NCI-H1105 (cell line): ENCODE data around the gene HACD4.
"Not testable (repeated sequence)": the region's sequence is repeated elsewhere in the genome, so short reads cannot be mapped to it uniquely, and the experiment has no call there.

ENCODE experiments used
- DNase-seq: peaks from one replicate; lab custom pipeline; 2025; lab: John Stamatoyannopoulos, UW

Gene HACD4

DNA sequence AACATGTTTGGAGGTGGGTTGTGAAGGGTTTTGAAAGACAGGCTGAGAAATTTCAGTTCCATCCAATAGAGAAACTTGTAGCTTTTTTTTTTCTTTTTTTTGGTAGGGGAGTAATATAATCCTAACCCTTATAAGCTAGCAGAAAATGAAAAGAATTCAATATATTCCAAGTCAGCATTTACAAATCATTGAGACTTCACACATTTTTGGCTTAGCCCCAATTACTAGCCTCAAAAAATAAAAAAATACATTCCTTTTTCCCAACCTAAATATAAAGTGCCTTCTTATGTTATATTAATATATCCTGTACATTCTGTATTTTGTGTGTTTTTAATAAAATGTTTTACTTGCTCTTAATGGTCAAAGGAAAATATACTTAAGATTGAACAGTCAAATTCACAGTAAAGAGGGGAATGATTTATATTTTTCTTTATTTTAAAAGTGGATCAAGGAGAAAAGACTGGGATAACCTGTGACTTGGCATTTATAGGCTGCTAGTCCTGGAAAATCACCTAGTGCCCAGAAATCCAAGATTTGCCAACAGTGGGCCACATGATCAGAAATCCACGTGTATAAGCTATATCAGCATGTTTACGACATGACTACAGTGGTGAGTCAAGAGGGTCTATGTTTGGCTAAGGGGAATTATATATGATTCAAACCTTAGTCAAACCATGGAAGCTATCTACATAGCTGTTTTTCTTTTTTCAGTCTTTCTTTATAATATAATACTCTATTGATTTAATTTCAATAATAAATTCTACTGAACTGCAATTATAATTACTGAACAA is 14.5 kb downstream of the HACD4 start:
- no peak for DNase-seq

DNA sequence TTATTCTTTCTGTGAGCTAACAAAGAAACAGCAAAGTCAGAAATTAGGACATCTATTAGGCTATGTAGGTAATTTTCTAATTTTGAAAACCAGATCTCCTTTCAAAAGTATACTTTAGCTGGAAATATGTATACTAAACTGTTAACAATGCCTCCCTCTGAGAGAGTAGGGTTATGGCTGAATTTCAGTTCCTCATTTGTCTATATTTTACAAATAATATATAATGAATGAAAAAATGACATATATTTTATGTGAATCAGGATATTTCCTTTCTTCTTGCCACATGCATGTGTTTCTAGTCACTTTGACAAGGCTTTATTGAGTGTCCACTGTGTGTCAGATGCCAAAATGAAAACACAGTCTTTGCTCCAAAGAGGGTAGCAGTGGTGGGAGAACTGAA is 15.4 kb downstream of the HACD4 start:
- DNase-seq, result no peak

GRCh38 chr9:21015129-21015815 is 16.2 kb downstream of the HACD4 start:
- peak; percentile 18 for DNase-seq

GRCh38 chr9:21002040-21002439 is 29.4 kb downstream of the HACD4 start:
- no peak for DNase-seq

GRCh38 chr9:21001581-21001980 is 29.9 kb downstream of the HACD4 start:
- no peak for DNase-seq

GRCh38 chr9:20997503-20998076 is 33.9 kb downstream of the HACD4 start:
- no peak for DNase-seq

DNA sequence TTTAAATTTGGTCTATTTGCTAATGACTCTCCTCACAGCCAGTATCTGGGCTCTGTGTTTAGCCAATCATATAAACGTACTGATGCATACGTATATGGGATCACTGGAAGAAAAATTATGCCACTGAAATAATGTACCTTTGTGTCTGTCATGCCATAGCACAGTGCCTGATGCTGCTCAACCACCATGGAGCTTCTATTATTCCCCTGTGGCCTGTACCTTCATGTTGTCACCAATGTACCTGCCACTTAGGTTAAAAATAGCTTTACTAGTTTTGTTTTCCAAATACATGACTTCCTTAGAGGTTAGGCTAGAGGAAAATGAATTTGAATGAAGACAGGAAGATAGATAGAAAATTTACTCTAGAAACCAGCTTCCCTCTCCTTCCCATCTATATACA is 34.6 kb downstream of the HACD4 start:
- no peak for DNase-seq

DNA sequence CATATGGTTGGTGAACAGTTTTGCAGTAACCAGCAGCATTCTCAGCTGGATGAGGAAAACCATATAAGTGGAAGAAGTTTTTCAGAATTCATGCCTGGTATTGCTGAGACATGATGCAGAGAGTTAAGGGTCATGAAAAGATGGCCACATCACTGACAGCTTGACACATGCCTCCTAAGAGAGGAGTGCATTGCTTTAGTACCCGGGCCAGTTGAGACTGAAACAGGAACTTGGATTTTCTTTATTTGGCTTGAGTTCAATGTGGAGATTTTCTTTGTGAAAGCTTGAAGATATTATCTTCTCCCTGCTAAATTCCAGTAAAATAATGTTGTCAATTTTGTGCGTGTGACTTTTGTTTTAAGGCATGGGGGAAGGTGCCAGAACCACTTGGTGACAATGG is 35.8 kb downstream of the HACD4 start:
- DNase-seq, result no peak

DNA sequence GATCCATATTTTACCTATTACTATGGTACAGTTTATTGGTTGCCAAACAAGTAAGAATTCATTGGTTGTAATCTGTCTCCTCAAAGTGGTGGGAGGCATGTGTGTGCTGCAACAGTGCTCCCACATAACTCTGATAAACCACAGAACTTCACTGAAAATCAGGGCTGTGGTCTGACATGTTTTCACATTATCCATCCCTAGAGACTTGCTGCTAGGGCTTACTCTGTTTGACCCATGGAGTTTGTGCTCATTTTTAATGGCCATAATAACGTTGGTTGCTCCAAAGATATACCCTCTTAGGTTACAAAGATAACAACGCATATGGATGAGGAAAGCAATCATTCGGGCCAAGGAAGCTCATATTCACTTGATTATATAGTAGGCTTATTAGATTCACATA is 37.0 kb downstream of the HACD4 start:
- no peak for DNase-seq

- DNase-seq, result no peak
These were observed 40.6 kb downstream of the HACD4 start for GRCh38 chr9:20990867-20991266.

DNA sequence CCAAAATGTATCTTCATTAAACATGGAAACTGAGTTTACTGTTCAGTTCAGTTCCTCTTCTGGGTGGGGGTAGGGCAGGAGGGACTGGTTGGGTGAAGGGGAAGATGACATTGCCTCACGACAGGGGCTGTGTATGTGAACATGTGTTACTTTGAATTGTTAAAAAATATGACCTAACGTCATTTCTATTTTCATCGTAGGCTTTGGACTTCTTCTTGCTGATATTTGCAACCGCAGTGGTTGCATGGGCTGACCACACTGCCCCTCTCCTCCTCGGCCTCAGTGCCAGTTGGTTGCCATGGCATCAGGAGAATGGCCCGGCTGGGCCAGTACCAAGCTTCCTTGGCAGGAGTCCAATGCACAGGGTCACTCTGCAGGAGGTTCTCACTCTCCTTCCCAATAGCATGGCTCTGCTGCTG is 41.5 kb downstream of the HACD4 start:
- DNase-seq, result no peak

DNA sequence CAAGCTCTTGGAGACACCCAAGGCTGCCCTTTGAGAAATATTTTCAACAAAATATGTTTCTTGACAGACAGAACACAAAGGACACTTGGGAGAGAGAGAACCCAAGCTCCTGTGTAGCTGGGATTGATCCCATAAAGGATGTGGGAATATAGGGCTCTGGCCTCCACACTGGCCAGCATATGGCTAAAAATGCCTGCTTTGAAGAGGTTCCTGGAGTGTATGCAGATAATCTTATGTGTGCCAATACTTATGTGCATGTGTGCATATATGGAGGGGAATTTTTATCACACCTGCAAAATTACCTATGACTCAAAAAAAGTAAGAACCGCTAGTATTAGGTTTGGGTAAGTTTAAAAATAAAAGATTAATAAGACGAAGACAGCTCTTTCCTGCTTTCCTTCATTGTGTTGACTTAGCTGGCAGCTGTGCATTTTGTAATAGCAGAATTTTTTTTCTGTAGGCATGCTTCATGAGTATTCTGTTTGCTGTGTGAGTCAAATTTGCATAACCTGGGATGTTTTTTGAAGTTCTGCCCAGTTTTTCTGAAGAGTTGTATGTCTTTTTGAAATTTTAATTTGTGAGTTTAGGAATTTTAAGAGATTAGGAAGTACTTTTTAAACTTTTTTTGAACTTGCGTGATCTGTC is 42.6 kb downstream of the HACD4 start:
- no peak for DNase-seq

DNA sequence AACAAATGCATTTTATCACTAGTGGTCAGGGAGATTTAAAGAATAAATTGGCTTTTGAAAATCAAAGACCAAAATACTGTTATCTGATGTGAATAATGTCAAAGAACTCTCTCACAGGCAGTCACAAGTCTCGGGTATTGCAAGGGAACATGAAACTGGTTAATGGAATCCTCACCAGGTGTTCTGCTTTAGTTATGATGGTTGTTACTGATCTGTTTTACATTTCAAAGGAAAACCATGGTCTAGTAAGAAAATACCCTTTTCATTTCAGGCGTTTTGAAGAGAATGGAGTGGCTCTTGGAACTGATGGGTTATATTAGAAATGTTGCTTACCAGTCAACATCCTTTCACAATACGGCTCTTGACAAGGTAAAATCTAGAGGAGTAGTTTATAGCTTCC is 43.4 kb downstream of the HACD4 start:
- no peak for DNase-seq

GRCh38 chr9:20987521-20987920 is 43.9 kb downstream of the HACD4 start:
- no peak for DNase-seq

DNA sequence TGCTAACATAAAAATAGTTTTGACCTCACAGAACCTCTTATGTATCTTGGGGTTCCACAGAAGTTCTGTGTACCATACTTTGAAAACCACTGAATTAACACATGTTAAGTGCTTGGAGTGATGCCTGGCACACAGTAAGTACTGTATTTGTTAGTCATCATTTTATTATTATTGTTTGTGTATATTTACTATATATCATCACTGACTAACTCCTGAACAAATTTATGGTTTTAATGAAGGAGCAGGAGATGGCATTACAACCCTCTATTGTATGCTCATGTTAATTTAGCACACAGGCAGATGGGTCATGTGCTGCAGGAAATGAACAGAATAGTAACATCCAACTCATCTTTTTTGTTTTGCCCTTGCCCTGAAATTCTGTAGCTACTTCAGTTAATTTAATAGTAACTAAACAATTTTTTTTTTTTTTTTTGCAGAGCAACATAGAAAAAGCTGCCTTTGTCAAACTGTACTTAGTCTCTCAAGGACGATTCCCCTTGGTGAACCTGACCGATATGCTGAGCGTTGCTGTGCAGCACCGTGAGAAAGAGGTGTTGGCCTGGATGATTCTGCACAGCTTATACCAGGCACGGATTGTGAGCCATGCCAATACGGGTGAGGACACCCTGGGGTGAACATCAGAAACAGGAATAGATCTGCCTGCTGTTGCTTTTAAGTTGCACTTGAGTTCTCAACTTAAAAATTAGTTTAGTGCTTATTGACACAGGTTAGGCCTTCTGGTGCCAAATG is 45.4 kb downstream of the HACD4 start:
- DNase-seq, result no peak

- no peak for DNase-seq
These were observed 46.9 kb downstream of the HACD4 start for GRCh38 chr9:20984506-20984905.

- no peak for DNase-seq
These were observed 50.0 kb downstream of the HACD4 start for GRCh38 chr9:20981486-20981885.

GRCh38 chr9:20980832-20981455 is 50.5 kb downstream of the HACD4 start:
- no peak for DNase-seq

DNA sequence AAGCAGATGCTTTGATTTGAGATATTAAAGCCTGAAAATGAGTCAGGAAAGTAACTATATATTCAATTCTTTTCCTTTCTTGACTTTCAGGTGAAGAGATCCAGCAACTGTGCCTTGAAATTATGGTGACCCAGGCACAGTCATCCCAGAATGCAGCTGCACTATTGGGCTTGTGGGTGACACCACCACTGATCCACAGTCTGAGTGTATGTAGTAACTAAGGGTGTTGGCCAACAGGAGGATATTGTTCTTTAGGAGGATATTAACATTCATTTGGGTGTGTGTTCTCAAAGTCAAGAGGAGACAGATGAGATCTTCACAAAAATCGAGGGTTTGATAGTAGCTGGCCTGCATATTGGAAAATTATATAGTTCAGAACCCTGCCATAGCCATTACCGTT is 53.2 kb downstream of the HACD4 start:
- DNase-seq, result no peak

DNA sequence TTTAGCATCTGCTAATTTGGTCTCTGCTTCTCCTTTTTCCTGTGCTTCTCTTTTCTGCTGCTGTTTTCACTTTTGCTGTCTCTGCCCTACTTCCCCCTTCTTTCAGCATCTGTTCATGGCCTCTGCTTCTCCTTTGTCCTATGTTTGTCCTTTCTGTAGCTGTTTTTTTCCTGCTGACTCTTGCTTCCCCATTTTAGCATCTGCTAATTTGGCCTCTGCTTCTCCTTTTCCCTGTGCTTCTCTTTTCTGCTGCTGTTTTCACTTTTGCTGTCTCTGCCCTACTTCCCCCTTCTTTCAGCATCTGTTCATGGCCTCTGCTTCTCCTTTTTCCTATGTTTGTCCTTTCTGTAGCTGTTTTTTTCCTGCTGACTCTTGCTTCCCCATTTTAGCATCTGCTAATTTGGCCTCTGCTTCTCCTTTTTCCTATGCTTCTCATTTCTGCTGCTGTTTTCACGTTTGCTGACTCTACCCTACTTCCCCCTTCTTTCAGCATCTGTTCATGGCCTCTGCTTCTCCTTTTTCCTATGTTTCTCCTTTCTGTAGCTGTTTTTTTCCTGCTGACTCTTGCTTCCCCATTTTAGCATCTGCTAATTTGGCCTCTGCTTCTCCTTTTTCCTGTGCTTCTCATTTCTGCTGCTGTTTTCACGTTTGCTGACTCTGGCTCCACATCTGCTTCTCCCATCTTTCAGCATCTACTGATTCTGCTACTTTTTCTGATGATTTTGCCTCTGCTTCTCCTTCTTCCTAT is 57.1 kb downstream of the HACD4 start:
- DNase-seq, result not testable (repeated sequence)
